GM12878 (cell line): ENCODE results near the gene DYNLT5.

Source experiments
- CBFB ChIP-seq: IDR thresholded peaks from 2 replicates; pipeline ENCODE4 v1.6.1; 2016; ENCODE audit warnings: antibody characterized with exemption, low read depth
- FOXK2 ChIP-seq: fragments of 450-650 bp; IDR thresholded peaks from 2 replicates; pipeline ENCODE4 v1.6.1; 2017; ENCODE audit warnings: mild to moderate bottlenecking, moderate library complexity
- TF ChIP-seq, protein P1 (sequence below), 3 experiments: IDR thresholded peaks in 2 of 3; conservative IDR thresholded peaks in 1 of 3; 2 replicates each; pipeline ENCODE4 v1.5.1; 2011; ENCODE audit warnings: low read depth in 3 of 3, low read length in 3 of 3, mild to moderate bottlenecking in 3 of 3, control low read depth in 2 of 3, moderate library complexity in 2 of 3, inconsistent platforms in 1 of 3, mixed read lengths in 1 of 3; ENCODE audit not compliant: control insufficient read depth in 2 of 3, insufficient read depth in 1 of 3; ENCODE audit errors: extremely low read depth in 1 of 3

GRCh38 chr1:66769512-66770229, 17.4 kb downstream of the DYNLT5 start:
- TF ChIP-seq, protein P1, sequence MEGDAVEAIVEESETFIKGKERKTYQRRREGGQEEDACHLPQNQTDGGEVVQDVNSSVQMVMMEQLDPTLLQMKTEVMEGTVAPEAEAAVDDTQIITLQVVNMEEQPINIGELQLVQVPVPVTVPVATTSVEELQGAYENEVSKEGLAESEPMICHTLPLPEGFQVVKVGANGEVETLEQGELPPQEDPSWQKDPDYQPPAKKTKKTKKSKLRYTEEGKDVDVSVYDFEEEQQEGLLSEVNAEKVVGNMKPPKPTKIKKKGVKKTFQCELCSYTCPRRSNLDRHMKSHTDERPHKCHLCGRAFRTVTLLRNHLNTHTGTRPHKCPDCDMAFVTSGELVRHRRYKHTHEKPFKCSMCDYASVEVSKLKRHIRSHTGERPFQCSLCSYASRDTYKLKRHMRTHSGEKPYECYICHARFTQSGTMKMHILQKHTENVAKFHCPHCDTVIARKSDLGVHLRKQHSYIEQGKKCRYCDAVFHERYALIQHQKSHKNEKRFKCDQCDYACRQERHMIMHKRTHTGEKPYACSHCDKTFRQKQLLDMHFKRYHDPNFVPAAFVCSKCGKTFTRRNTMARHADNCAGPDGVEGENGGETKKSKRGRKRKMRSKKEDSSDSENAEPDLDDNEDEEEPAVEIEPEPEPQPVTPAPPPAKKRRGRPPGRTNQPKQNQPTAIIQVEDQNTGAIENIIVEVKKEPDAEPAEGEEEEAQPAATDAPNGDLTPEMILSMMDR (IDR thresholded peaks at IDR 0.05 in 2 of 3, conservative IDR thresholded peaks at IDR 0.05 in 1 of 3; ENCODE audit: control insufficient read depth in 2 of 3, extremely low read depth in 1 of 3, insufficient read depth in 1 of 3, low read depth in 3 of 3, low read length in 3 of 3) = no peak
- TF ChIP-seq FOXK2 (no peak), CBFB (no peak)
